Loucy (cell line): Measurements from ENCODE around the gene FMN2.

Source experiments
- EZH2phosphoT487 ChIP-seq: fragments of 200-600 bp; IDR thresholded peaks from 2 replicates; pipeline ENCODE4 v1.6.1; 2018; ENCODE audit warnings: antibody characterized with exemption, mild to moderate bottlenecking, moderate library complexity, borderline replicate concordance
- TF ChIP-seq, protein P1 (sequence below): fragments of 200-600 bp; sonication (generic); conservative IDR thresholded peaks from 2 replicates; pipeline ENCODE4 v1.5.1; 2014; ENCODE audit warnings: mild to moderate bottlenecking, antibody characterized with exemption, low read length

DNA sequence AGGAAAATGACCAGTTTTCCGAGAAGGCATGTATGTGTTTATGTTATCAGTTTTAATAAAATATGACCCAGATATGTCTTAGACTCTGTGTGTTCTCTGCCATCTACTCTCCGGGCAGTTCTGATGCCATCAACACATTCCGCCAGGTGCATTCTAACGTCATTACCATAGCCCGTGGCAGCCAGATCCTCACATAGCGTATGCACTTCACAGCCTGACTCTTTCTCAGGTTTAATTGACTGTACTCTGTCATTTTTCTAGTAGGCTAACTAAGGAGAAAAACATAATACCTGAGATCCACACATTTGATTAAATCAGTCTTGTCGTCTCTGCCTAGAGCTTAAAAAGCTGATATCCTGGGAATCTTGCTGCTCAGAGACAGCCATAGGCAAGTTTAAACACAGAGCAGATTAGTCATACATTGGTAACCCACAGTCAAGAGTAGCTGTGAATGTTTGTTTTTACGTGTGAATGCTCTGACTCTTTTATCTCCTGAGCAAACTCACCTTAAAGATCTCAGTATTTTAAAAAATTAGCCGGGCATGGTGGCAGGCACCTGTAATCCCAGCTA lies 344.4 kb downstream of the FMN2 start:
- TF ChIP-seq, protein P1, sequence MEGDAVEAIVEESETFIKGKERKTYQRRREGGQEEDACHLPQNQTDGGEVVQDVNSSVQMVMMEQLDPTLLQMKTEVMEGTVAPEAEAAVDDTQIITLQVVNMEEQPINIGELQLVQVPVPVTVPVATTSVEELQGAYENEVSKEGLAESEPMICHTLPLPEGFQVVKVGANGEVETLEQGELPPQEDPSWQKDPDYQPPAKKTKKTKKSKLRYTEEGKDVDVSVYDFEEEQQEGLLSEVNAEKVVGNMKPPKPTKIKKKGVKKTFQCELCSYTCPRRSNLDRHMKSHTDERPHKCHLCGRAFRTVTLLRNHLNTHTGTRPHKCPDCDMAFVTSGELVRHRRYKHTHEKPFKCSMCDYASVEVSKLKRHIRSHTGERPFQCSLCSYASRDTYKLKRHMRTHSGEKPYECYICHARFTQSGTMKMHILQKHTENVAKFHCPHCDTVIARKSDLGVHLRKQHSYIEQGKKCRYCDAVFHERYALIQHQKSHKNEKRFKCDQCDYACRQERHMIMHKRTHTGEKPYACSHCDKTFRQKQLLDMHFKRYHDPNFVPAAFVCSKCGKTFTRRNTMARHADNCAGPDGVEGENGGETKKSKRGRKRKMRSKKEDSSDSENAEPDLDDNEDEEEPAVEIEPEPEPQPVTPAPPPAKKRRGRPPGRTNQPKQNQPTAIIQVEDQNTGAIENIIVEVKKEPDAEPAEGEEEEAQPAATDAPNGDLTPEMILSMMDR = no peak
- TF ChIP-seq EZH2phosphoT487 = no peak
